ENCODE data around the gene IQCN.
"Not testable (repeated sequence)": the region's sequence is repeated elsewhere in the genome, so short reads cannot be mapped to it uniquely, and the experiment has no call there.

IQCN gene

GRCh38 chr19:18214779-18215433, 59.3 kb downstream of the IQCN start:
- no peak for DNase-seq (ENCODE audit: low read depth)

DNA sequence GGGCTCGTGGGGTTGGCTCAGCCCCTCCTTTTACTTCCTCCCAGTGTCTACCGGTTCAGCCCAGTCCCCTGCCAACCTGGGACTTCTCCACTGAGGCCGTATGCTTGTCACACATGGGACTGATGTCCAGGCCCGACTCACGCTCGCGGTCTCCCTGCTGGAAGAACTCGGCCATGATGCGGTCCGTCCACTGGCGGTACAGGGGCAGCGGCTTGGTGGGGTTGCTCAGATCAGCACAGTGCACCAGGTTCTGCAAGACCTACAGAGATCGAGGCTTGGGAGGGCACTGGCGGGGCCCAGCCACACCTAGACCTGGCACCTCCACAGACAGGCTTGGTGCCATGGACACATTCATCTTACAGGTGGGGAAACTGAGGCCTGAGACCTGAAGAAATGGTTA, 62.6 kb downstream of the IQCN start:
- DNase-seq (ENCODE audit: low read depth), result no peak

DNA sequence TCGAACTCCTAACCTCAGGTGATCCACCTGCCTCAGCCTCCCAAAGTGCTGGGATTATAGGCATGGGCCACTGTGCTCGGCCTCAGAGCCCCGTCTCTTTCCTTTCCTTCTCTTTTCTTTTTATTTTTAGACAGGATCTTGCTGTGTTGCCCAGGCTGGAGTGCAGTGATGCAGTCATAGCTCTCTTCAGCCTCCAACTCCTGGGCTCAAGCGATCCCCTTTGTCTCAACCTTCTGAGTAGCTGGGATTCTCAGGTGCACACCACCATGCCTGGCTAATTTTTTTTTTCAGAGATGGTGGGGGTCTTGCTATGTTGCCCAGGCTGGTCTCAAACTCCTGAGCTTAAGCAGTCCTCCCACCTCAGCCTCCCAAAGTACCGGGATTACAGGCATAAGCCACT, 64.3 kb downstream of the IQCN start:
- not testable (repeated sequence) for DNase-seq (ENCODE audit: low read depth)

- peak; percentile 34 for DNase-seq (ENCODE audit: low read depth)
These were observed 65.9 kb downstream of the IQCN start for GRCh38 chr19:18208098-18208951.

Measured in HS-5 (cell line).